Lung microvascular endothelial cell (primary cell): ENCODE data around the gene FAM184B. TPM values are rescaled to one million over a fixed set of nuclear protein-coding genes. Genes with fewer than 3 reads are reported as not detected.
A peak's percentile ranks its signal among the peaks of the same experiment; 100 is the strongest.

Experiments used
- DNase-seq, 2 donors: peaks; one replicate each; pipeline versions ENCODE4 v3.0.0 to v3.0.0-alpha.2; 2010; ENCODE audit warnings: low read depth in 2 of 2
- total RNA-seq: library from RNA; depleted of rRNA; stranded (reverse); fragments of >200 nt; gene quantifications from 2 replicates; pipeline ENCODE4 v1.2.1, GENCODE V29; 2014

The FAM184B gene
- total RNA-seq, 1 donor from 2014 or later, result not detected

DNA sequence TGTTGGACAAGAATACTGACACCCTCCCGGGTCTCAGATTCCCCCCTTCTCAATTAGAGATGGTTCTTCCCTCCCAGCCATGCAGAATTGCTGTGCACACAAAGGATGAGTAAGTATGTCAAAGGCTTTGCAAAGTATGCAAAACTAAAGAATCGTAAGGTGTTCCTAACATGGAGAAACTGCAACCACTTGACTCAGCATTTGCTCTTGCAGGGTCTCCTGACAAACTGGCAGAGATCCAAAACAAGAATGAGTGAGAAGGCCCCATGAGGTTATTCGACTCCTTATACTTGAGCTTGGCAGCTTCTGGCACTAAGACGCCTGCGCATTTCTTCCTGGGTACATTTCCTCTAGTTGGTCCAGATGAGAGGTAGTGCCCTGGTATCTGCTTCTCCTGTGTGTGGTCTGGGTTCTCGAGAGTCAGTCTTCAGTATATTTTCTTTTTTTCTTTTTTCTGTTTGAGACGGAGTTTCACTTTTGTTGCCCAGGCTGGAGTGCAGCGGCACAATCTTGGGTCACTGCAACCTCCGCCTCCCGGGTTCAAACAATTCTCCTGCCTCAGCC, 8.2 kb downstream of the FAM184B start:
- DNase-seq, result no peak

DNA sequence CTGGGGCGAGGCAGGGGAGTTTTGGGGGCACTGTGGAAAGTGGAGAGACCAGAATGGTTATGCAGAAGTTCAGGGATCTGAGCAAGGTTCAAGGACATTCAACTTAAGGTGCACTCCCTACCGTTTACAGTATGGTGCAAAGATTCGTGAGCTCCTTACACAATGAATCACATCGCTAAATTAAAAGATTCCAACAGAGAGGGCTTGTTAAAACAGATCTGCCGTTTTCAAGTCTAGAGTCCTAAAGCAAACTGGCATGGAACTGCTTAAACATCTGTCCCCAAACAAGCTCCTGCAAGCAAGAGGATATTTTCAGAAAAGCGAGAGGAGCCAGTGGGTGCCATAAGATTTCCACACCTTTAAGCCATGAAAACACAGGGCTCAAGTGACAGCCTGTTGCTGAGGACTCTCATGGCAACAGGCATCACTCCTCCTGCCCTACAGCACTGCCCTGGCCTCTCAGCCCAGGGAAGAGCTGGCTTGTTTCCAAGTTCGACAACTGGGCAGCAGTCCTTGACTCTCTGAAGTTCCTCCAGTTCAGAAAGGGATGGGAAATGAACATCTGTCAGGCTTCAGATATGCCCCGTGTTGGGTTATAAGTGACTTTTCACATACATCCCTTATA, 10.0 kb downstream of the FAM184B start:
- no peak for DNase-seq

DNA sequence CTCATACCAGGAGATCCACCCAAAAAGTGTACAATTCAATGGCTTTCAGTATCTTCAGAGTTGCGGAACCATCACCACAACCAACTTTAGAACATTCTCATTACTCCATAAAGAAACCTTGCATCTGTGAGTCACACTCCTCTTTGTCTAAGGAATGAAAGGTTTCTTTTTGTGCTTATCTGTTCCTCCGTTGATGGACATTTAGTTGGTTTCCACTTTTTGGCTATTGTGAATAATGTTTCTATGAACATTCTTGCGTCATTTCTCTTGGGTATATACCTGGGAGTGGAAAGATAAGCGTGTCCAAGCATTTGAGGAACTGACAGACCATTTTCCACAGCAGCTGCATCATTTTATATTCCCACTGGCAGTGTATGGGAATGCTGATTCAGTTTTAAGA, 10.6 kb downstream of the FAM184B start:
- DNase-seq, result no peak

DNA sequence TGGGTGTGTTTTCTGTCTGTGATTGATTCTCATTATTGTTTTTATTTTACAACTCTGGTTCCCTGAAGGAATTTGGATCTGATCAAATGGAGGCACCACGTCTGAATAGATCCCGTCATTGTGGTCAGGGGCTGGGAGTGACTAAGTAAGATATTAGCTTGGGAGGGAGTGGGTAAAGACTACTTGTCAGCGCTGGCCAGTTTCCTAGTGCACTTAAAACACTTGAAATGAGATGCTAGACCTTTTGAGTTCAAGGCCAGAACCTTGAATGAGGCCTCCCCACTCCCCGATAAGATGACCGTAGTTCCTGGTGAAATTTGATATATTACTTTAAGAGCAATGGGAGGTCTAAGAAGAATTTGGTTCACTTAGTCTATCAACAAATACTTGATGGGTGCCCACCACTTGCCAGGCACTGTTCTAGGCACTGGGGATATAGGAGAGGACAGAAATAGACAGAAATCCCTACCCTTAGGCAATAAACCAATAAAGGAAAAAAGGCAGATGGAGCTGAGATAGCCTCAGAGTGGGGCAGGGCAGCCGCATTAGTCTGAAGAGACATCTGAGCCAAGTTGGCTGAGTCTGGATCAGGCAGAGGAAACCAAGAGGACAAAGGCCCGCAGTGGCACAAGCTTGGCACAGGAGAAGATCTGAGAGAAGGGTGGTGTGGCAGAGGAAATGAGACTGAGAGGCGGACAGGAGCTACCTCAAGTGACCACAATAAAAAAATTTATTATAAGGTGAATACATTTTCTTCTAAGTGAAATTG, 11.8 kb downstream of the FAM184B start:
- no peak for DNase-seq

DNA sequence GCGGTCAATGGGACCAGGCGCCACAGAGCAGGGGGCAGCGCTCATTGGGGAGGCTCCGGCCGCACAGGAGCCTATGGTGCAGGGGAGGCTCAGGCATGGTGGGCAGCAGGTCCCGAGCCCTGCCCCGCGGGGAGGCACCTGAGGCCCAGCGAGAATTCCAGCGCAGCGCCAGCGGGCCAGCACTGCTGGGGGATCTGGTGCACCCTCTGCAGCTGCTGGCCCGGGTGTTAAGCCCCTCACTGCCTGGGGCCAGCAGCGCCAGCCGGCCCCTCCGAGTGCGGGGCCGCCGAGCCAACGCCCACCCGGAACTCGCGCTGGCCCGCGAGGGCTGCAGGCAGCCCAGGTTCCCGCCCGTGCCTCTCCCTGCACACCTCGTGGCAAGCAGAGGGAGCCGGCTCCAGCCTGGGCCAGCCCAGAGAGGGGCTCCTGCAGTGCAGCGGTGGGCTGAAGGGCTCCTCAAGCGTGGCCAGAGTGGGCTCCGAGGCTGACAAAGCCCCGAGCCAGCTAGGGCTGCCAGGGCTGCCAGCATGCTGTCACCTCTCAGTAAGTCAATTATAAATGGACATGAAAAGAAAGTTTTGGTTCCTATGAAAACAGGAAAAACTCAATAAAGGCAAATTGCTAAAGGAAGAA, 14.5 kb downstream of the FAM184B start:
- no peak for DNase-seq

DNA sequence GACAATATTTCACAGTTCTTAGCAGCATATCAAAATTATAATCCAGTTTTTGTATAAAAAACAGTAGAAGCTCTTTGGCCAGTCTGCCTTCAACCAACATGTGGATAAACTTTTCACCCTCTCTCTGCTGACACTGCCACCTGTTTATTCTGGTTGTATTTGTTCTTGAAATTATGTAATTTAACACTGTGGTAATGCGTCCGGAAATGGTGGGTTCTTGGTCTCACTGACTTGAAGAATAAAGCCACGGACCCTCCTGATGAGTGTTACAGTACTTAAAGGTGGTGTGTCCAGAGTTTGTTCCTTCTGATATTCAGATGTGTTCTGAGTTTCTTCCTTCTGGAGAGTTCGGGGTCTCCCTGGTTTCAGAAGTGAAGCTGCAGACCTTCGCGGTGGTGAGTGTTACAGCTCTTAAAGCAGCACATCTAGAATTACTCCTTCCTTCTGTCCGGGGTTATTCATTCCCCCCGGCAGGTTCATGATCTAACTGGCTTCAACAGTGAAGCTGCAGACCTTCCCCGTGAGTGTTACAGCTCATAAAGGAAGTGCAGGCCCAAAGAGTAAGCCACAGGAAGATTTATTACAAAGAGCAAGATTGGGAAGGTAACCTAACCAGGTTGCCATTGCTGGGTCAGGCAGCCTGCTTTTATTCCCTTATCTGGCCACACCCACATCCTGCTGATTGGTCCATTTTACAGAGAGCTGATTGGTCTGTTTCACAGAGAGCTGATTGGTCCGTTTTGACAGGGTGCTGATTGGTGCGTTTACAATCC, 15.7 kb downstream of the FAM184B start:
- DNase-seq, result no peak

DNA sequence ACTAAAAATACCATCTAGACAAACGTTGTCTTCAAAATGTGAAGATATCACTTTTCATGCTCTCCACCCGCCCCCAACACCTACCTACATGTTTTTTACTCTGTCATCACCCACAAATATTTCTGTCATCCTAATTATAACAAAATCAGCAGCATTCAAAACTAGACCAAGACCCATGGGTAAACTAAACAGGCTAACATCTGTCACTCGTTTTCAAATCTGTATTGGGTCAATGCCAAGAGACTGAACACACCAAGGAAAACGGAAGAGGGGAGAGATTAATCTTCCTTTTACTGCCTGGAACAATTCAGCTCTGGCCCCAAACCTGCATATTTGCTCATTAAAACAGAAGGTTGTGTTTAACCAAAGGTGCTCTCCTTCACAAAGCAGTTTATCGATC, 17.5 kb downstream of the FAM184B start:
- no peak for DNase-seq

DNA sequence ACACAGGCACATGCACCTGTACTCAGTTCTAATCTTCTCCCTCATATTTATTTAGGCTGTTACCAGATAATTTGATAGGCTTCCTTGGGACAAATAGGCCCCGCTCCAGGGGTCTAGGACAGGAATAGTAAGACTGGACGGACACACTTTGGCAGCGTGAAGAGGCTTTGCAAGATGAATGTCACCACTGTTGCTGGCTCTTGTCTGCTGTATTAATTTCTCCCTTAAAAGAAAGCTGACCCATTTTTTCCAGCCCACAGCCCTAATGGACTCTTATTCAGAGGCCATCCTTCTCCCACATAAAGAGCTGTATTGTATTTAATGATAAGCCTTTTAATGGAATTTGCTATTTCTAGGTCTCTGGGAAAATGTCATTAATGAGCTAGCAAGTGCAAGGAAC, 18.0 kb downstream of the FAM184B start:
- no peak for DNase-seq

DNA sequence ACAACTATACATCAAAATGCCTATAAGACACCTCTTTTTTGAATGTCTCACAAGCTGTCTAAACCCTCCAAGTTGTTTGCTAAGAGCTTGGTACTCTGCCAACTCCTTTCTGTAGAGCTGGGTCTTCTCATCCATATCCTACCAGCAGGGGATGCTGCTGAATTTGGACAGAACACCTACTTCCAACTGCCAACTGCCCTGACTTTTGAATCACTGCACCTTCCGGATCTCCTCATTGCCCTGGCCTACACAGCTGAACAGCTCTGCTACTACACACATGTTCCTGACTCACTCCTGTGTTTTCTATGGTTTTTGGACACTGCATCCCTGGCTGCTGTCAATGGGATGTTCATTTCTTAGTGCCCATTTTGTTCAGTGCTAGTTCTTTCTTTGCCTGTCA, 18.7 kb downstream of the FAM184B start:
- peak; percentile 24 to 26 for DNase-seq

DNA sequence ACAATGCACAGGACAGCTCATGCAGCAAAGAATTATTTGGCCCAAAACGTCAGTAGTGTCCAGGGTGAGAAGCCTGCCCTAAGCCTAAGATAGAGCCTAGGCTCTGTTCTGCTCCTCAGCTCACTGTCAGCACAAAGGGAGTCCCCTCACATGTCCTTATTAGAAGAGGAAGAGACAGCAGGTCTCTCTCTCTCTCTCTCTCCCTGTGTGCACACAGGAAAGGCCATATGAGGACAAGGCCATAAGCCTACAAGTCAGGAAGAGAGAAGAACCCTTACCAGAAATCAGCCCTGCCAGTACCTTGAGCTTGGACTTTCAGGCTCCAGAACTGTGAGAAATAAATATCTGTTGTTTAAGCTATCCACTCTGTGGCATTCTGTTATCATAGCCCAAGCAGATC, 20.4 kb downstream of the FAM184B start:
- no peak for DNase-seq

DNA sequence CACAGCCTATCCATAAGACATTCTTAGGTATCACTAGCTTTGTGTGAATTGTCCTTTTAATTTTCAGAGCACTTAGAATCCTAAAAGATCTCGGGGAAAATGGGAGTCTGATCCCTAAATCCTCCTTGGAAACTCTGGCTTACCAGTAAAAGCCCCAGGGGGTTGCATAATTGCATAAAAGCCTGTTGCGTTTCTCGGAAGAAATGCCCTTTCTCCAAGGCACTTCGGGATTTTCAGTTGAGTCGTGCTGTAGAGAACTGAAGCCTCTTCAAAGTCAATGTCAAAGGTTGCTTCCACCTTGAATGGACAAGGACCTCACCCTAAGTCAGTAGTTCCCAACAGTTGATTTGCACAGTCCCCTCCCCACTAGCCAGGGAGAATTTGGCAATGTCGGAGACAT, 20.8 kb downstream of the FAM184B start:
- no peak for DNase-seq

DNA sequence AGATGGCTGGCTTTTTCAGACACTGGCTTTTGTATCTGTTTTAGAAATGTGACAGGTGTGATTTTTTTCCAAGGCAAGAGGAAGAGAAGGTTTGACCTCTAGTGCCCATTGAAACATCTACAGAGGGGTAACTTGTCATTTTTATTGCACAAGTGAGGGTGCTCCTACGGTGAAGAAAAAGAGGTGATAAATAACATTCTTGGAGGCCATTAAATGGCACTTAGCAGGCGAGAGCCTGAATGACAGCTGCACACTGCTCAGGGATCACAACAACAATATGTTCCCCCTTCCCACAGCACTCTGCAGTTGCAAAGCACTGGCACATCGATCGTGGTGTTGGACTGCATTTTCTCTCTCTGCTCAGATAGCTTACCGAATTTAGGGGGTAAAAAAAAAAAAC, 22.9 kb downstream of the FAM184B start:
- no peak for DNase-seq

DNA sequence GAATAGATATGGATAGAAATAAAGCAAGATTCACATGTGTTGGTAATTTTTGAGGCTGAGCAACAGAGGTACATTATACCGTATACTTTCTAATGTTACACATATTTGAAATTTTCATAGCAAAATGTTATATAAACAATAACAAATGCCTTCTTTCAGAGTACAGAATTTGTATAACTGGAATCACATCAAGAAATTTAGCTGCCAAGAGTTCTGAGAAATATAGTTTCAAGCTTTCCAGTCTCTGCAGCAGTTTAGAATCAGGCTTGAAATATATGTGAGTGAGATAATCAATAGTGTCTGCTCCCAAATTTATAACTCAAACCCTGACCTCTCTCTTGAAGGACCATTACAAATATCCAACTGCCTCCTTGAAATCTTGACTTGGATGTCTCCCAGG, 23.8 kb downstream of the FAM184B start:
- DNase-seq, result no peak

DNA sequence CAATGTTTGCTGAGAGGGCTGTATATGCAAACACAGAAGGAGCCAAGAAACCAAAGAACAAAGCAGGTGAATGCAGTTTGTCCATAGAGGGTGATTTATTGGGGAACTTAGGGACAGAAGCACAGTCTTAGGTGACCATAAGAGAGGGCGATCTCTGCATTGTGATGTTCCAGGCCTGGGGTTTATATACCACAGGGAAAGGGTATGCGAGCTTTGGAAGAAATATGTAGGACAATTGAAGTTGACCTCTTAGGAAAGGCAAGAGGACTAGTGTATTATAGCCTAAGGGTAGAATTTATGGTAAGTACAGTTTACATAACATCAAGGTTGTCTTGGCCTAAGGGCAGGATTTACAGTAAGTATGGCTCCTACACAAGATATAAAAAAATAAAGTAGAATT, 27.8 kb downstream of the FAM184B start:
- DNase-seq, result no peak

DNA sequence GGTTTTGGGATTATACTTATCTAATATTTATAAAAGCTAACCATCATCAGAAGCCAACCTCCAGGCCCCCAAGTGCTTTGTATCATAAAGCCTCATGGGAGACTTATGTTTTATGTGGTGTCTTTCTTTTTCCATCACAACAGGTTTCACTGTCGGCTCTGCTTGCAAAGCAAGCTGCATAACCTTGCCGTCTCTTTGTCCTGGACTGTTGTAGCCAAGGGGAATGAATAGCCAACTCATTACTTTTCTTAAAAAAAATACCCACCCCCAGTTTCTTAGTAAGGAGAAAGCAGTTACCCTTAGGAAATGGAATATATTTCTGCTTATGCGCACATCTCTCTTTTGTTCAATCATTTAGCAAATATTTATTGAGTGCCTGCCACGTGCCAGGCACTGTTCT, 40.7 kb downstream of the FAM184B start:
- DNase-seq, result no peak

DNA sequence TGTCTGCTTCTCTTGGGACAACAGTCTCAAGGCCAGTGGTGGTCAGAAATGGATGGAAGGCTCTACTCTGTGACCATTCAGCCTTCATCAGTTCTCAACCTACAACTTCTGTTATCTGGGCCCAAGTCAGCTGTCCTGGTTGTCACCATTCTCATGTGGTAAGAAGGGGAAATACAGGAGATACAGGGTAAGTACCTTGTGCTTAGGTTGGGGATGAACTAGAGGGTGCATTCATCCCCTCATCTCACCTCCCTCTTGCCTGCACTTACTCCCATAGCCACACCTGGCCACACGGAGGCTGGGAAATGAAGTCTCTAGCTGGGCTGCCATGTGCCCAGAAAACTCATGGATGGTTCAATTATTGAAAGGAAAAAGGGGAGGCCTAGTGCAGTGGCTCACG, 44.9 kb downstream of the FAM184B start:
- no peak for DNase-seq

DNA sequence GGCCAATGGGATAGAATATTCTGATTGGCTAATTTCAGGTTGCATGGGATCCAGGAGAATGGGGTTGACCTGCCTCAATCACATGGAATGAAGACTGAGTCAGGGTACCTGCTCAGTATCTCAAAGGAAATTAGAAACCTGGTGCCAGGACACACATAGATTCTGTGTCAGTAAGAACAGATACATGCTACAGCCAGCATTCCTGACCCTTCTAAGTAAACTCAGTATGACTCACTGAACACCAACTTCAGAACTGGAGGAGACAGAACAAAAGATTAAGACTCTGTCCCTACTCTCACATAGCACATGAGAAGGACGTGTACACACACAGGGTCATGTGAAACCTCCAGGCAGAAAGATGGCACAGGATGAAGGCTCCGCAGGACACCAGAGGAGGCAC, 54.5 kb downstream of the FAM184B start:
- no peak for DNase-seq

DNA sequence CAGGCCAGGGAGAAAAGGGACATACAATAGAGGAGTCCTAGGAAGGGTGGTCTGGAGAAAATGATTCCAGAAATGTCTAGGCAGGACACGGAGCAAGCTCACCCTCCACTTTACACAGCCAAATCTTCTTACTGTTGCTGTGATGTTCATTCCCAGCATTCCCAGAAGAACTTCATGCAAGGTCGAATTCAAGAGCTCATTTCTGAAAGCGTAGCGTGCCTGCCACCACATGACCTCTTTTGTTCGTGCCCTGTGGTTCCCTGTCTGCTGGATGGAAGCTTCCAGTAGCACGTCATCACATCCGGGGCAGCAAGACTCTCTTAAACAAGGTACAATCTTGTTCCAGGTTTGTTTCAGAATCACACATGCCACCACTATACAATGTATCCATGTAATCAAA, 57.8 kb downstream of the FAM184B start:
- no peak for DNase-seq

DNA sequence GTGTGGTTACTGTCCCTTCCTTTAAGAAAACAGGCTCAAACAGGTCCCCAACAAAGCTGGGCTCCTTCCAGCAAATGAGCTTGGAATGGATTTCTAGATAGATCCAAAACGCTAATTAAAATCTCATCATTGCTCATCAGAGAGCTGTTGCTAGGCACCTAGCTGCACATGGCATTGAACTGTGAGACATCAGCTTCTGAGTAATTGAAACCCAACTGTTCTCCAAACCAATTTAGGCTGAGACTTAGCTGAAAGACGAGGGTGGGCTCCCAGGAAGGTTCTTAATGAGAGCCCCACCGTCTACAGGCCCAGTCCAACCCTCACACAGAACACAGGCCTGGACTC, 59.1 kb downstream of the FAM184B start:
- no peak for DNase-seq

DNA sequence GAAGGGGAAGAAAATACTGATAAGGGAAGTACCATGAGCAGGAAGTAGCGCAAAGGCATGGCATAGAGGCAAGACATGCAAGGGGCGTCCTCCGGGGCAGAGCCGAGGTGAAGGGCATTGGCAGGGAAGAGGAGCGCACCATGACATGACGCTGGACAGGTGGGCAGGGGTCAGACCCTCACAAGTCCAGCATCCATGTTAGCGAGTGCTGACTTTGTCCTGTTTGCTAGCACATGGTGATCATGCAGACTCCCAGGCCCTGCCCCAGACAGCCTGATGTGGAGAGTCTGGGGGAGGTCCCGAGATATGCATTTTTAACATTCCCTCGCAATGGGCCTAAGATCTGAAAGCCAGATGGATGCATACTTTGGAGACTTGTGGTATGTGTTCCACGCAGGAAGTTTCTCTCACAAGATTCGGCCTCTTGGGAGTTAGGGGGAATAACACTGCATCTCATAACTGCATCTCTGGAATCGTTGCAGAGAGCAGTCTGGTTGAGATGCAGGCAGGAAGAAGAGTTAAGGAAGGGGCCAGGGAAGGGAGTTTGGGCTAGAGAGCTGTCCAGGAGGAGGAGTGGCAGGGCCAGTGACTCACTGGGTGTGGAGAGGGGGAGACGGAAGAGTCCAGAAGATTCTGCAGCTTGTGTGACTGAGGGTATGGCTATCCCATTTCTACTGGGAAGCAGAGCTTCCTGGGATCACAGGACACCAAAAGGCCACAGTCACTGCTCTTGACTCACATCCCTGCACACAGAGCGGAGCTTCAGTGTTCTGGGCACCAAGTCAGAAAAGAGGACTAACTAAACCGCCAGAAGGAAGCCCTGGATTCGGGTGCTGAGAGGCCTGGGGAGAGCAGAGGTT, 59.7 kb downstream of the FAM184B start:
- DNase-seq, result no peak

DNA sequence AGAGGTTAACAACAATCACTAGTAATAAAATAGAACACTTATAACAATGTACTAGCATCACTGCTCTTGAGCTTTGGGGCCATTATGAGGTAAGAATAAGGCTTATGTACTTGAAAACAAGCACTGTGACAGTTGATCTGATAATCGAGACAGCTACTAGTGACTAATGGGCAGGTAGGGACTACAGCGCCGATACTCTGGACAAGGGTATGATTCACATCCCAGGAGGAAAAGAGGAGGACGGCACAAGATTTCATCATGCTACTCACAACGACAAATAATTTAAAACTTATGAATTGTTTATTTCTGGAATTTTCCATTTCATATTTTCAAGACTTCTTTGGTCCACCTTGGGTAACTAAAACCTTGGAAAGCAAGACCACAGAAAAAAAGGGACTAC, 62.3 kb downstream of the FAM184B start:
- no peak for DNase-seq
